Retina (tissue), 1 donor: Measurements from ENCODE around the gene PRF1.

Source experiments
- DNase-seq: peaks from one replicate; pipeline ENCODE4 v3.0.0-alpha.2; 2016

Gene PRF1

DNA sequence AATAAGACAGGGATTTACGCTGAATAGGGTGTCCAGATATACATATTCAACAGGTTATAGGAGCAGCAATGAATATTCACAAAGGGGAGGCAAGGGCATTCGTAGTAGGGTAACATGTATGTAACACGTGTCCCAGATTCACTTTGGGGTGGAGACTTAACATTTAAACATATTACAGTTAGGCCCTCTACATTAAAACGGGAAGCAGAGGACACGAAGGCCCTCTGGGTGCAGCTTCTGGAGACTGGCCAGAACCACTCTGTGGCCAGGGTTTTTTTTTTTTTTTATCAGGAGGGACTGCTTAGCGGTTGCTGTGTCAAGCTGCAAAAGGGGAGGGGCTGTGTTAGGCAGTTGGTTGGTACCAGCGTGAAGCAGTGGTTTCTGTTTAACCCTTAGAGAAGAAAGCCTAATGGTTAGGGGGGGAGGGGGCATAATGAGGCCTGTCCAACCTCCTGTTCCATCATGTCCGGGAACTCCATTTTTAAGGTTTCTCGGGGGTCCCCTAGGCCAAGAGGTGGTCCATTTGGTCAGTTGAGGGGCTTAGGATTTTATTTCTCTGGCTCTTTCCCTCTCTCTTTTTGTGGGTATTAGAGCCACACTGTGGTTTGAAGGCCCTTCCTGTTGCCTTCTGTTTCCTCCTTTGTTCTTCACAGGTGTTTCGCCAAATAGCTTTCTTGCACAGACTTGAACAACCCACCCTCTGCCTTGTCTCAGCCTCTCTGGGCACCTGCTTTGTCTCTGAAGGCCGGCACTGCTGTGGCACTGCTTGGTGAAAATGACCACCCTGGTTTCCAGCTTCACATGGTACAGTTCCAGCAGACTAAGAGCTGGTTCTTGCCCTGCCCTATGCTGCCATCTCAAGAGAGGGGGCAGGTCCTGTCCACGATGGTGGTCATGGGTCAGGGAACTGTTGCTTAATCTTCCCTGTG is 26.4 kb downstream of the PRF1 start:
- DNase-seq: no peak

GRCh38 chr10:70575486-70575873 is 27.1 kb downstream of the PRF1 start:
- no peak for DNase-seq

- DNase-seq: no peak
Measured at GRCh38 chr10:70573599-70574506, 28.7 kb downstream of the PRF1 start.

- DNase-seq: no peak
Measured at GRCh38 chr10:70571636-70572439, 30.7 kb downstream of the PRF1 start.

DNA sequence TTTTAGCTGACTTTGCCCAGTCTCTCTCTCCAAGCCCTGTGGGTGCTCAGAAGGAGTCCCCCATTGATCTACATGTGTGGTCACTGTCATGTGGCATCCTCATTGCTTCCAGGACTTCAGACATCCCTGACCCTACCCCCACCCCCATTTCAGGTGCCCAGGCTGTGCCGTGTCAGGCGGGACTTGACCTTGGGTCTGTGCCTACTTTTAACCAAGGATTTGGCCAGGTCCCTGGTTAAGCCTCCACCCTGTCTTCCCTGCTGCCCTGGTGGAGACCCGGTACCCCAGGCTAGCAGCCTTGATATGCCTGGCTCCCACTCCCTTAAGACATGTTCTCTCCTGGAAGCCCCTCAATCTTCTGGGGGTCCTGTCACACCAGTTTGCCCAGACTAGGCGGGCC is 31.3 kb downstream of the PRF1 start:
- no peak for DNase-seq

DNA sequence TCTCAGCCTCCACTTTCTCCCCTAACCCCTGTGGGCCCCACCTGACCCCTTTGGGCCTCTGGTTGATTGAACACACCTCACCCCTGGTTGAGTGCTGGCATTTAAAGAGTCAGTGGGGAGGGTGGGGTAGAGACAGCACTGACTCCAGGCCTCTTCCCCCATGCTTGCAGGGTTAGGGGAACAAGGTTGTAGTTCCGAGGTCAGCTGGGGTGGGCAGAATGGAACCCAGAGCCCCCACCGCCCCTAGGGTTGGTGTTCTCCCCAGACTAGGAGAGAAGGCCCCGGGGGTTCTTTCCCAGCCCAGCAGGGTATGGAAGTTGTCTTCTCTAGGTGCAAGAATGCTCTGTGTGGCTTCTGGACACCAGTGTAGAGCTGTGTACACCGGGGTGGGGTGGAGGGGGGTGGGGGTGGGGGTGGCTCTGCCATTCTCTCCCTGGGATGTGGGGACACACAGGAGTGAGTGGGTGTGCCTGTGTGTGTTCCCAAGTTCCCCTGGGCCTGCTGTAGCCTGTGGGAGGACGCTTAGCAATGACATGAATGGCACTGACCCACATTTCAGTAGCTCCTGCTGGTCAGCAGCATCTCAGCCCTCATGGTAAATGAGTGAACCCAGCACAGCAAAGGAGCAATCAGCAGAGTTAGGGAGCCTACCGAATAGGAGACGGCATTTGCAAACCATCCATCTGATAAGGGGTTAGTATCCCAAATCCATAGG is 33.6 kb downstream of the PRF1 start:
- peak; percentile 40 for DNase-seq

- no peak for DNase-seq
Measured at GRCh38 chr10:70568113-70568512, 34.4 kb downstream of the PRF1 start.

GRCh38 chr10:70567603-70568002 is 34.9 kb downstream of the PRF1 start:
- DNase-seq: no peak

DNA sequence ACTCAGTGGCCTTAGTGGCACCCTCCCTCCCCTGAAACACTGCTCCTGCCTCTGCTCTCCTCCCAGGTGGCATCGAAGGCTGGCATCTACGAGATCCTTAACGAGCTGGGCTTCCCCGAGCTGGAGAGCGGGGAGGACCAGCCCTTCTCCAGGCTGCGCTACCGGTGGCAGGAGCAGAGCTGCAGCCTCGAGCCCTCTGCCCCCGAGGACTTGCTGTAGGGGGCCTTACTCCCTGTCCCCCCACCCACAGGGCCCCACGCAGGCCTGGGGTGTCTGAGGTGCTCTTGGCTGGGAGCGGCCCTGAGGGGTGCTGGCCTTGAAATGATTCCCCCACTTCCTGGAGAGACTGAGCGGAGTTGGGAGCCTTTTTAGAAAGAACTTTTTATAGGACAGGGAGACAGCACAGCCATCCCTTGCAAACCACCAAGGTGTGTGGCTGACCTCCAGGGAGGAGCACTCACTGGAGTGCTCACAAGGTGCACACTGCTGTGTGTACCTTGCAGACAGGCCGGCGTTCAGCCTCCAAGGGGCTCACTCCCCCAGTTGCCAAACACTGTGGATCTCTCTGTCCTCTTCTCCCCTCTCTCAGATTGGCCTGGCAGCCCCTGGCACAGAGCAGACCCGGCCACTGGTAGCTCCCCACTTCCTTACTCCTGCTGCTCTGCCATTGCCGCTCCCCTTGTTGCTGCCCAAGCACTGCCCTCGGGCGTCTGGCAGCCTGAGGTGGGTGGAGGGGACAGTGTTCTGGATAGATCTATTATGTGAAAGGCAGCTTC is 35.8 kb downstream of the PRF1 start:
- DNase-seq: no peak

DNA sequence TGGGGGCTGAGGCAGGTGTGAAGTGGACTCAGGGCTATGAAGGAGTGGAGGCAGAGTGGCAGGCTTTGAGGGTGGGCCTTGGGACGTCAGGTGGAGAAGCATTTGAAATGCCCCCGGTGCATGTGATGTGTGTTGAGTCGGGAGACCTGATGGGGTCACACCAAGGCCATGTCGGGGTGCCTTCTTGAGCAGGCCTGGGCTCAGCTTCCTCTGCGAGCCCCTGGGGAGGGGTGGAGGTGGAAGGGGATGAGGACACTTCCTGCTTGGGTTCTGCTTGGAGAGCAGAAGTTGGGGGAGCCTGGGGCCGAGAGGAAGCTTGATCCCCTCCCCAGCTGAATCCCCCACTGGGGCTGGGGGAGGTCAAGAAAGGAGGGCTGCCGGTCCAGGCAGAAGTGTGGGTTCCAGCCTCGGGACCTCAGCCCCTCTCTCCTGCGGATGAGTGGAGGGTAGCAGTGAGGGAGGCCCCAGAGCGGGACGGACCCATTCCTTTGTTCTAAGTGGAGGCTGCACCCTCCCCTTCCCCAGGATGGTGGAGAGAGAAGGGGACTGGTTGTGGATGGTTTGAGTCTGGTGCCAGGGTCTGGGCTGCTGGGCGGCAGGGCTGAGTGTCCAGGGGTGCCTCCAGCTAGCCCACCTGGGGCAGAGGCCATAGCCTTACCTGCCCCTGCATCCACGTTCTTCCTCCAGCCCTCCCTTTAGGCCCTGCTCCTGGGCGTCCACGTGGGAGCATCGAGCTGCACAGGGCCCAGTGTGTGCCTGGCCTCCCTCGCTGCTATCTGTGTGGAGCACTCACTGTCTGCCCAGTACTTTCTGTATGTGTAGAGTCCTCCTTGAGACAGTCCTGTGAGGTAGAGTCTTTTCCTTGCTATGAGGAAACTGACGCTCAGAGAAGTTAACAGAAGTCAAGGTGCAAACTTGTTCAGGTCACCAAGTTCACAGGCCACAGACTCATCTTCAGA is 36.7 kb downstream of the PRF1 start:
- DNase-seq: no peak

DNA sequence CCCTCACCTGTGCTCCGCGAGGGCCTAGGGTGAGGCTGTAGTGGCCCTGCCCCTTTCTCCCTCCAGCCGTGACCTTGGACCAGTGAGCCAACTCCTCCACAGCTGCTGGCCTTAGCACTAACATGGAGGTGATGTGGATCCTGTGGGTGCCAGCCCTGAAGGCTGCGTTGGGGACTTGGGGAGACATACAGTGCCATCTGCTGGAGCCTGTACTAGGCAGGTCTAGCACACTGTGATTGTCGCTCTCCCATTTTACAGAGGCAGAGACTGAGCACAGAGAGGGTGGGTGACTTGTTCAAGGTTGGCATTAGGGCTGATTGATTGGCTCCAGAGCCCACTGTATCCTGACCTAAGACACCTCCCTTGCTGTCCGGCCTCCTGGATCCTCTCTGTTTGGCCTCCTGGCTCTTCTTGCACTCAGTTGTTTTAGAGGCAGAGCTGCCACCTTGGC is 37.6 kb downstream of the PRF1 start:
- no peak for DNase-seq

- DNase-seq: no peak
Measured at GRCh38 chr10:70564113-70564725, 38.3 kb downstream of the PRF1 start.

DNA sequence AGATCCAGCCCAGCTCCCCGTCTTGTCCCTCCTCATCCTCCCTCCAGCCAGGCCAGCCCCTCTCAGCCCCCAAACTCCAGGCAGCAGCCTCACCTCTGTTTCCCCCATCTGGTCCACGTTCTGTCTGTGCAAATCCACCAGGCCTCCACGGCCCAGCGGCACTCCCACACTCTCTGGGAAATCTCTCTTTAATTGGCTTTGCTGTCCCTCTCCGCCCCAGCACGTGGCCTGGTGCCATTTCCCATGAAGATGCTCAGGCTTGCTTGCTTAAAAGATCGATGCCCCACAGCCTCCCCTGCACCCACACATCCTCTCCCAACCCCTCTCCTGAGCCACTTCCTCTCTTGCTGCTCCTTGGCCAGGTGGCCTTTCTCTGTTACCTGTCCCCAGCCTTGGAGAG is 39.3 kb downstream of the PRF1 start:
- no peak for DNase-seq

DNA sequence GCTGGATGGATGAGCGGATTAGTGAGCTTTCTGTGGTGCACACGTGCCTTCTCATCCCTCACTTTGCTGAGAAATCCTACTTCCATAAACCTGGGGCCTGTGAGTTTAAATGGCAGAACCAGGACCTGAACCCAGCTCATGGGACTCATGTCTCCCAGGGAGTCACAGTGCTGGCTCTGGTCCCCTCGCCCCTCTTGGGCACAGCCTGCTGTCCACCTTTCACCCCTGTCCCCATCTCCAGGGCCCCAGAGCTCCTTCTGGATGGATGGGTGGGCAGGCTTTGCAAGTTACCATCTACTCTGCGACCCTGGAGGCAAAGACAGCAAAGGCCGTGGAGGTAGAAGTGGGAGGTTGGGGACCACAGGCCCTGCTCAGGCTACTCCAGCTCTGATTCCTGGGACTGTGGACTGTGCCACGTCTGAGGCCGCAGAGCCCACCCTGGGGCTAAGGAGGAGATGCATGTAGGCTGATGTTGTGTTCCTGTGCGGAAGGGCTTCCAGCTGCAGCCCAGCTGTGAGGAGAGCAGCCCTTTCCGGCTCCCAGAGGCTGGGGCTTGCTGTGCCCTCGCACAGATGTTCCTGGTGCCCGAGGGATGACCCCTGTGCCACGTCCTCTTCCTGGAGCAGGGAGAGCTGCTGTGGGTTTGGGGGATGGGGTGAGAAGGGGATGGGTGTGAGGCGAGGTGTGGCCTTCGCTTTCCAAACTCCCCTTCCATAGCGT is 40.3 kb downstream of the PRF1 start:
- no peak for DNase-seq

DNA sequence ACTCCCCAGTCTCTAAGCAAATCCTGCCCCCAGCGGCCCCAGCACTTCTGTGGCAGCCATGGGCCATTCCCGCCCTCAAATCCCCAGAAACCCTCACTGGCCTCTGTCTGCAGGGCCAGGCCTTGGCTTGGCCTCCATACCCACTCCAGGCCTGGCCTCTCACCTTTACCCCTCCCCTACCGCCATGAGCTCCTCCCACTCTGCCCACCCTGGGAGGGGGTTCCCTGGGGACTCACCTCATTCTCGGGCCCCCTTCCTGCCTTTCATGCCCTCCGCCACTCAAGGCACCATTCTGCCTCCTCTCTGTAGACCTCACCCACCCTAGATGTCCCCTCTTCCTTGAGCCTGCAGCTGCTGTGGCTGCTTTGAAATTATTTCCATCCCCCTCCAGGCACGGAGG is 41.0 kb downstream of the PRF1 start:
- DNase-seq: no peak

DNA sequence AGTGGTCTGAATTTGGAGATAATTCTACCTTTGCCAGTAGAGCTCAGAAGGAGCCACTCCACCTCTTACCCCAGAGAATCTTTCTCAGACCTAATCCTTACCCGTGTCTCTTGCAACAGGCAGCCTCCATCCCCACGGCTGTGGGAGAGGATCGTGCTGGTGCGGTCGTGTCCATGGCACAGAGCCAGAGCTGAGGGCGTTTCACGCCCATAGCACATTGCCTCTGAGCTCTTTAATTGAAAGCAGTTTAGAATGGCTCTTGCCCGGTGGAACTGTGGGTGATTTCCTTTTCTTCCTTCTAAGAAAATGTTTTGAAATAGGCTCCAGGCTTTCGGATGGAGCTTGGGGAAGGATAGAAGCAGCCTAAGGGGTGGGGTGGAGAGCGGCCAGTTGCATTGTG is 41.5 kb downstream of the PRF1 start:
- DNase-seq: no peak

- DNase-seq: no peak
Measured at GRCh38 chr10:70560511-70560941, 42.0 kb downstream of the PRF1 start.

DNA sequence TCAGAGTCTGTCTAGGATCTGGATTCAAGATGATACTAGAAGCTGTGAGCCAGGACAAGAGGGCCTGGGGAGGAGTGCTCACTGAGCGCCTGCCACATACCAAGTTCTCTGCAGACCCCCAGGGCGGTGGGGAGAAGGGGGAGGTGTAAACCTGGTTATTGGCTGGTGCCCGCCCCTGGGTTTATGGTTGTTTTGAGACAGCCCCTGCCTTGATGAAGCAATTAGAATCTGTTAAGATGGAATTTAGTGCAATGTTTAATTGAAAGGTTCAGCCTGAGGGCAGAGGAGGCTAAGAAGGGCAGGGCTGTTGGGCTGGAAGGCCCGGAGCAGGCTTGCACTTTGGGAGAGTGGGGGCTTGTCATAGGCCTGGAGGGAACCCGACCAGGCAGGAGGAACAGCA is 42.7 kb downstream of the PRF1 start:
- no peak for DNase-seq
